D341Med (cell line): Measurements from ENCODE around the gene VRK1.
A peak's percentile ranks its signal among the peaks of the same experiment; 100 is the strongest.
"Not testable (repeated sequence)": the region's sequence is repeated elsewhere in the genome, so short reads cannot be mapped to it uniquely, and the experiment has no call there.

ENCODE experiments used
- DNase-seq: peaks from one replicate; pipeline ENCODE4 v3.0.0; 2012; ENCODE audit warnings: low spot score

Gene VRK1

DNA sequence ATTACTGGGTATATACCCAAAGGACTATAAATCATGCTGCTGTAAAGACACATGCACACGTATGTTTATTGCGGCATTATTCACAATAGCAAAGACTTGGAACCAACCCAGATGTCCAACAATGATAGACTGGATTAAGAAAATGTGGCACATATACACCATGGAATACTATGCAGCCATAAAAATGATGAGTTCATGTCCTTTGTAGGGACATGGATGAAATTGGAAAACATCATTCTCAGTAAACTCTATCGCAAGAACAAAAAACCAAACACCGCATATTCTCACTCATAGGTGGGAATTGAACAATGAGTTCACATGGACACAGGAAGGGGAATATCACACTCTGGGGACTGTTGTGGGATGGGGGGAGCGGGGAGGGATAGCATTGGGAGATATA is 86.8 kb downstream of the VRK1 start:
- DNase-seq = not testable (repeated sequence)

GRCh38 chr14:96888158-96888557 is 91.0 kb downstream of the VRK1 start:
- no peak for DNase-seq

DNA sequence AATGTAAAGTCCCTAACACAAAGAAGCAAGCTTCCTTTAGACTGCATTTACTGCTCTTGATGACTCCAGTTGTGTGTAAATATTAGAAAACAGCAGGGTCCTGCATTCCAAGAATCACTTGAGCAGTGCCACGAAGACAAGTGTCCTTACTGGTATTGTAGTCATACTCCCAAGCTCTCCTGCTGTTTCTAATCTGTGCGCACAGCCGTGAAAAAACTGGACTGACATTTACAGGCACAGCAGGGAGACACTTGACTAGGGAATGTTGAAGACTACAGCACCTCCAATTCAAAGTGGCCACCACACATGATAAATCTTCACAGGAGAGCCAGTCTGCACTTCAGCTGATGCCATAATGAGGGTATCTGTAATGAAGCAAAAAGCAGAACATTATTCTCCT is 91.4 kb downstream of the VRK1 start:
- no peak for DNase-seq

DNA sequence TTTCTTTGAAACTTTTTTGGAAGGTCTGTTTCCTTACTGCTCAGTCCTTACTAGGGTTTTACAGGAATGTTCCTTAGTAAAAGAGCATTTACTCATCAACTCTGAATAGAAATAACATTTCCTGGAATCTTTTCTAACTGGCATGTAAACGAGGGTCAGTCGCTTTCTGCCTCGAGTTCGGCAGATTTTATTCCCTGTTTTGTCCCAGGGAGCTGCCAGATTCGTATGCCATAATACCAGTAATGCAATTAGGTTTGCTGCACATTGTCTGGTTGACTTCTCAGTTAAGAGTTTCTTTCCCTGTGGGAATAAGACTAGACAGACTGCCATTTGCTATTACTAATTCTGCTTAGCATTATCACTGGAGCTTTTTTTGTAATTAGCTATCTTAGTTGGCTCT is 91.9 kb downstream of the VRK1 start:
- DNase-seq = peak; percentile 44

GRCh38 chr14:96893966-96894622 is 96.9 kb downstream of the VRK1 start:
- DNase-seq = no peak

DNA sequence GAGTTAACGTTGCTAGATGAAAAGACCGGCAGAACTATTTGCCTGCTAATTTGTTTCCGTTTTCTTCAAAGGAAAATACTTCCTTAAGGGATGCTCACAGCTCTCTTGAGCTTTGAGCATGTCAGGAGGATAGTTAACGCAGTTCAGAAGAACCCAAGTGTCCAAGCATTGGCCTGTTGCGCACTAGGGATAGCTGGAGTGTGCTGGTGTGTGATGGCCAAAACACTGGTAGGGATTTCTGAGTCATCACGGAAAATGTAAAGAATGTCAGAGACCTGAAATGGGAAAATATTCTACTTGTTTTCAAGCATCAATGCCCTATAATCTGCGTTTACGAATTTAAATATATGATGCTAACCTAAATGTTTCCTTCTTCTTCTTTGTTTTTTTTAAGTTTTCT is 97.8 kb downstream of the VRK1 start:
- DNase-seq = no peak

DNA sequence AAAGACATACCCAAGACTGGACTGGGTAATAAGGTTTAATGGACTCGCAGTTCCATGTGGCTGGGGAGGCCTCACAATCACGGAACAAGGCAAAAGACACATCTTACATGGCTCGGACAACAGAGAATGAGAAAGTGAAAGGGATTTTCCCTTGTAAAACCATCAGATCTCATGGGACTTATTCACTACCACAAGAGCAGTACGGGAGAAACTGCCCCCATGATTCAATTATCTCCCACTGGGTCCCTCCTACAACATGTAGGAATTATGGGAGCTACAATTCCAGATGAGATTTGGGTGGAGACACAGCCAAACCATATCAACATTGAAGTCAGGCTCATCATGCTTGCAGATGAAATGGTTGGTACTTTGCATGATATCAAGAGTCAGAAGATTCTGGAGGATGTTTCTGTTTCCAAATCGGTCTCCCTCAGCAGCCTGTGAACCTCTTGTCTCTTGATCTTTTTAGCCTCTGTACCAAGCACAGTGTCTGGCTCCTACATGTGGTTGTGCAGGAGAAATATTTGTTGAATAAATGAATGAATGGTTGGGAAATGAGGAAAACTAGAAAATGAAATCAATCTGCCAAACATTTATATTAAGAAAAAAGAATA is 98.6 kb downstream of the VRK1 start:
- no peak for DNase-seq

GRCh38 chr14:96897184-96897583 is 100.0 kb downstream of the VRK1 start:
- DNase-seq = no peak

DNA sequence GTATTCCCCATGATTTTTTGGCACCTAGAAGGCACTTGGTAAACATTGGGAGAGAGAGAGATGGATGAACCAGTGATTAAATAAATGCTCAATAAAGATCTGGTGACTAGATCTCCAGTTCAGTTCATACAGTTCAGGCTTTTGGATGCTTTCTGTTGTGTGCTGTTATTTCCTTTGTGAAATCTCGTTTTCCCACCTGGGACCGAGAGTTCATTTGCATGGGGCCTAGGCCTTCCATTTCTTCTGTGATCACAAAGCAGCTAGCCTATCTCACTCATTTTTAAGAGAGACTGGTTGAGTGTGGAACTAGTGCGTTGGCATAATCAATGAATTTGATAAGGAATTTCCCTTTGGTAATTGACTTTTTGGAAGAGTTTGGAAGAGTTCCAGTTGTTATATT is 104.0 kb downstream of the VRK1 start:
- DNase-seq = no peak

DNA sequence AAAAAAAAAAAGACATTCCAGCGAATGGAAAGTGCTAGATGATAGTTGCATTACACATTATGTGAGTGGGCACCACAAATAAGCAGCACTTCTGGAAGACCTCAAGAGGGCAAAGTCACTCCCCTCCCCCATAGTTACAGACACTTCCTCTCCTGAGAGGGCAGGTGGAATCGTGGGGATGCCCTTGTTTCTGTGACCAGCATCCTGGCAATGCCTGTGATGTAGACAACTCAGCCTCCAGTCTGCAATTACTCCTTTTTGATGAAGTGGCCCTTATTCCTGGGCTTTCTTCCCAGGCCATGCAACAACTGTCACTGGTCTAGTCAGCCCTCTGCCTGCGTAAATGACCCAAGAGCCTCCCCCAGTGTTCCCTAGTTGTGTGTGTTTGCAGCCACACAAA is 104.8 kb downstream of the VRK1 start:
- no peak for DNase-seq

DNA sequence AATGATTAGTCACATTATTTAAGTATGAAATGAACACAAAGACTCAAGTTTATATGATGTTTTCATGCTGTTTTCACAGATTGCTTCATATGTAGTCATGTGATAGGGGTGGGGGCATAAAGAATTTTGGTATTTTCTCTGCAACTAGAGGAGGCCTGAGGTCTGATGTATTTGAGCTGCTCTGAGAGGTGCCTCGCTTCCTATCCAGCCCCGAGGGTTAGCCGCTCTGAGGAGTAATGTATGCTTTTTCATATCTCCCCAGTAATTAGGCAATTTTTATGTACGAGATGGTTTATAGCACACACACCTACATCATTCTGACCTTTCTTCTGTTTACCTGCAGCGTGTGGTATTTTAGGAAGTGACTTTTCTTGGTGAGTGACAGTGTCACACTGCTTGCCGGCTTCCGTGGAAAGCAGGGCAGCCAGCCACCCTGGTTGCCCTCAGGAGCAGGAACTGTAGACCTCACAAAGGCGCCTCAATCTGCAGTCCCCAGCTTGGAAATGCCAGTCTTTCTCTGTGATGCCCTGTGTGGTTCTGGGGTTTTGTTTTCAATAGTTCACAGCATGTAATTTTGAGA is 106.4 kb downstream of the VRK1 start:
- no peak for DNase-seq

DNA sequence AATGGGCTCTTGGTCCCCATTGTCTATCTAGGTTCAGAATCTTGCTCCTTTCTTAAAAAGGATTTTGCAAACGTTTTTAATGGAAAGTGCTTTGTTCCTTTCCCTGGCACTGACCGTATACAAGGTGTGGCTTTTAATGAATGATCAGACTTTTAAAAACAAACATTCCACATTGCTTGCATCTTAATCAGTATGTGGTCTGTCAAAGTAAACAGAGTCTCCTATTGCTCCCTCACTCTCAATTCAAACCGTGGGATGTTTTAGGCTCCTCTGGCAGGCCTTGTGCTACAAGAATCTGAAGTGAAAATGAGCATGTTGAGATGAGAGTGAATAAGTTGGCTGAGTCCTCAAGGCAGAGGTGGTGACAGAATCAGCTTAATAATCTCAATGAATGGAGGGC is 107.0 kb downstream of the VRK1 start:
- DNase-seq = no peak

- DNase-seq = no peak
Observed at GRCh38 chr14:96905065-96905464, 107.9 kb downstream of the VRK1 start.

DNA sequence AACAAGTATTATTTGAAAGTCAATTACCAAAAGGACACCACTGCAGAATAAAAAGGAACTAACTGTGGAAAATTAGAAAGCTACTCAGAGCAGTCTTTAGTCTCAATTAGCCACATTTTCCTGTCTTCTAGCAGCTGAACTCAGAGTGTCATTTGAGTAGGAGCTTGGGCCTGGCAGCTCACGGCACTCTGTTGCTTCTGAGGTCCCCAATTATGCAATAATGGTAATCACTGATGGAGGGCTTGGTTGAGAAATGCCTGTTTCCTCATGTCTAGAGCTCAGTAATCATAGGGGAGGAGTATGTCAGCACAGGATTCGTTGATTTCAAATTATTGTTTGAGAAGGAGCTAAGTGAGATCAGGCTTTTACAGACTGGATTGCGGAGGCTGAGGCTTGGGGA is 108.6 kb downstream of the VRK1 start:
- DNase-seq = no peak

DNA sequence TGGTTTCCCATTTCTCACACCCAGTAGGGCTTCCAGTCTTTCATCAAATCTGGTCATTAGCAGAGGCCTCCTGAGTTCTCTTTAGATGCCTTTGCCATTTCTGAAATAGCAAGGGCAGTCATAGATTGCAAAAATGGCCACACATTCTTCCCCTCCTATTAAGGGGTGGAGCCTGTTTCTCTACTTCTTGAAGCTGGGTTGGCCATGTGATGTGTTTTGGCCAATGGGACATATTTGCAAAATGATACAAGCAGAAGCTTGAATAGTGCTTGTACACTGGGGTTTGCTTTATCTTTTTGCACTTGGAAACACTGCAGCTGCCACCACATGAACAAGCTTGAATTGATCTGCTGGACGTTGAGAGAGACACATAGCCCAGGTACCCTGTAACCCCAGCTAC is 109.3 kb downstream of the VRK1 start:
- DNase-seq = no peak

GRCh38 chr14:96909841-96910364 is 112.7 kb downstream of the VRK1 start:
- DNase-seq = no peak

DNA sequence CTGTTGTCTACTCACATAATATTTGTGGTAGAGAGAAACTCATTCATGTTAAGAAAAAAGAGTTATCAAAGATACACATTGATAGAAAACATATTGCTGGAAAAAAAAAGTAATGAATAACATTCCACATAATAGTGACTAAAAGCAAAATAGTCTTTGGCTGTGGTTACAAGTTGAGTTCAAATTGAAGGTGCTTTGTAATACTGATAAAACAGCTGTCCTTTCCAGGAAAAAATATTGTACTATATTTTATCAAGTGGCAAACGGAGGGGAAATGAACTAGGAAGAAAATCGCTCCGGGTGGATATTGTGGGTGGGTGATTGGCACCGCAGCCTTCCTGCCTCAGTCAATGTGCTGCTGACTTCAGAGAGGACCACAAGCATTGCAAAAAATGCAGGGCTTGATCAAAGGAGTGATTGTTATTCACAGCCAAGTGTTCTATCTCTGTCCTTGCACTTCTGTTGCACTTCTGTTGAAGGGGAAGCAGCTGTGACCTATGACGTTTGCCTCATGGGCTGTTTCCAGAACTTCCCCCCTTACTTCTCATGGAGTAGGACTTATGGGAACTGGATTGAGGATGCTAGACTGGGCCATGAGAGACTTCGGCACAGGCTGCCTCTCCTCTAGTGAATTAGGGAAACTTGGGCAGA is 114.4 kb downstream of the VRK1 start:
- DNase-seq = no peak

DNA sequence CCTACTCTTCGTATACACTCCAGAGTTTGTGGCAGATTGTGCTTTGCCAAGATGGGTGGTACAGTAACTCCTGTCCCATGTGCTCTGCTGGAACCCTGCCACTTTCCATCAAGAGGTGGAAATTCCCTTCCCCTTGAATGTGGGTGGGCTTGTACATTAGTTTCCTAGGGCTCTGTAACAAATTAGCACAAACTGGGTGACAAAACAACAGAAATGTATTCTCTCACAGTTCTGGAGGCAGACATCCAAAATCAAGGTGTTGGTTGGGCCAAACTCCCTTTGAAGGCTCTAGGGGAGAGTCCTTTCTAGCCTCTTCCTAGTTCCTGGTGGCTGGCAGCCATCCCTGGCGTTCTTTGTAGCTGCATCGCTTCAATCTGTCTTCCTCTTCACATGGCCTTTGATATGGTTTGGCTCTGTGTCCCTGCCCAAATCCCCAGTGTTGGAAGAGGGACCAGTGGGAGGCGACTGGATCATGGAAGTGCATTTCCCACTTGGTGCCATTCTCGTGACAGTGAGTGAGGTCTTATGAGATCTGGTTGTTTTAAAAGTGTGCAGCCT is 117.5 kb downstream of the VRK1 start:
- DNase-seq = no peak

GRCh38 chr14:96915478-96915877 is 118.3 kb downstream of the VRK1 start:
- DNase-seq = no peak

- DNase-seq = no peak
Observed at GRCh38 chr14:96916751-96917150, 119.6 kb downstream of the VRK1 start.

DNA sequence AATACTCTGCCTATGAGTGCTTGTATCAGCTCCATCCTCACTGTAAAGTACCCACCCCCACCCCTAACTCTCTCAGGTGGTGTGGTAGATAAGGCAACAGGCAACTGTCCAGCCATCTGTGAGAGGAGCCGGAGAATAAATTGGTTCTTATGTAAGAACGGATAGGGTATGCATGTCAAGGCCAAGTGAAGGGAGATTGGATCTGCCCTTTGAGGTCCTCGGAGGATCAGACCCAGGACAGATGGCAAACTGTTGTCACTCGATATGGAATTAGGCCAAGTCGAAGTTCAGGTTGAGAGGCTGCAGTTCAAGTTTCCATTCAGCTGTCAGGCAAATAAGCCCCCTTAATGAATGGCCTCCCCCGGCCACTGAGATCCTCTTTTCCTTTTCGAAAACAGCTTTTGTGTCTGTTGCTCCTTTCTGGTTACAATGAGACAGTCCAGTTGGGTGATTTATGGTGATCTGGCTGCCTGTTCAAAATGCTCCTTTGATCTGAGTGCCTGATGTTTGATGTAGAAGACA is 120.3 kb downstream of the VRK1 start:
- no peak for DNase-seq

- no peak for DNase-seq
Observed at GRCh38 chr14:96920023-96920422, 122.8 kb downstream of the VRK1 start.

- DNase-seq = no peak
Observed at GRCh38 chr14:96920820-96921219, 123.6 kb downstream of the VRK1 start.
